MCF 10A (cell line): ENCODE results near the gene CHCHD4. TPM values are rescaled to one million over a fixed set of nuclear protein-coding genes. Genes with fewer than 3 reads are reported as not detected.

ENCODE experiments used
- BruUV-seq: library from RNA; stranded (reverse); fragments of 400-500 nt; replicated peaks from 2 replicates; lab custom pipeline; 2021; lab: Mats Ljungman, UMichigan
- CTCF ChIA-PET: fragments of 300-600 bp; sonication (Branson Sonifier 250); formaldehyde crosslinking; extraction: SDS; loops from one replicate; lab custom pipeline; 2021; ENCODE audit warnings: antibody characterized with exemption, inconsistent platforms; lab: Yijun Ruan, JAX
- POLR2A ChIA-PET: fragments of 300-600, 350-650 bp; sonication (Branson Sonifier 250); formaldehyde crosslinking; extraction: SDS; loops from one replicate; lab custom pipeline; 2020; ENCODE audit warnings: antibody characterized with exemption, inconsistent platforms; lab: Yijun Ruan, JAX
- DNase-seq: peaks from one replicate; pipeline ENCODE4 v3.0.0-alpha.2; 2018; ENCODE audit not compliant: unreplicated experiment
- H3K27ac Mint-ChIP-seq: one replicate; pipeline ENCODE4 v1.8.0; 2022; ENCODE audit warnings: mild to moderate bottlenecking, low read depth, mixed read lengths; ENCODE audit not compliant: unreplicated experiment
- H3K27me3 Mint-ChIP-seq: one replicate; pipeline ENCODE4 v1.8.0; 2022; ENCODE audit warnings: mixed read lengths; ENCODE audit not compliant: insufficient read depth, unreplicated experiment
- H3K36me3 Mint-ChIP-seq: one replicate; pipeline ENCODE4 v1.8.0; 2022; ENCODE audit warnings: mild to moderate bottlenecking, moderate library complexity, mixed read lengths; ENCODE audit not compliant: insufficient read depth, unreplicated experiment
- H3K4me1 Mint-ChIP-seq: one replicate; pipeline ENCODE4 v1.8.0; 2022; ENCODE audit warnings: mixed read lengths; ENCODE audit not compliant: insufficient read depth, unreplicated experiment
- H3K4me3 Mint-ChIP-seq: one replicate; pipeline ENCODE4 v1.8.0; 2022; ENCODE audit warnings: mild to moderate bottlenecking, moderate library complexity, mixed read lengths; ENCODE audit not compliant: unreplicated experiment
- H3K9me3 Mint-ChIP-seq: one replicate; pipeline ENCODE4 v1.8.0; 2022; ENCODE audit warnings: mixed read lengths; ENCODE audit not compliant: unreplicated experiment
- CTCF ChIP-seq: fragments of 200-600 bp; IDR thresholded peaks from one replicate; pipeline ENCODE4 v1.8.0; 2022; ENCODE audit warnings: antibody characterized with exemption, mild to moderate bottlenecking; ENCODE audit not compliant: unreplicated experiment
- intact Hi-C: fragments of 100-400 bp; cut with micrococcal nuclease; formaldehyde crosslinking; loops from 2 replicates; pipeline ENCODE4 v1.14.1; 2022
- total RNA-seq: library from RNA; stranded (reverse); gene quantifications from 2 replicates; pipeline ENCODE4 v1.2.3, GENCODE V29; 2022

CHCHD4 gene
- total RNA-seq, 1 experiment from 2014 or later = 35.0 TPM

- ChIA-PET POLR2A (interaction anchor here (0.6 to 11.5 kb wide), 5 partner anchors 13 to 1205 kb away, joined by 3 to 294 read pairs (median 7); partner anchors contain the start of genes CHCHD4, LSM3, TMEM43 and XPC), CTCF (interaction anchor here (0.6 to 1.0 kb wide), 4 partner anchors 10 to 644 kb away, joined by 3 to 4 read pairs (median 4); no protein-coding TSS in a partner anchor)
- Mint-ChIP-seq H3K4me3 (no peak overlapping the region), H3K4me1 (peaks cover 51% of the 10 kb centered on the region), H3K9me3 (no peaks in the 10 kb centered on the region), H3K27ac (peak overlapping the region; percentile 16), H3K36me3 (peaks cover 93% of the 10 kb centered on the region), H3K27me3 (no peaks in the 10 kb centered on the region)
- no TSS peak for BruUV-seq
- intact Hi-C loops = no loop called here
- no peak for TF ChIP-seq CTCF
- no peak for DNase-seq
These were observed 13.6 kb upstream of the CHCHD4 start for GRCh38 chr3:14138109-14138877.

GRCh38 chr3:14137445-14137844 lies 12.8 kb upstream of the CHCHD4 start:
- intact Hi-C loops = no loop called here
- DNase-seq = no peak
- H3K9me3 Mint-ChIP-seq = no peaks in the 10 kb centered on the region
- BruUV-seq = no TSS peak
- H3K27ac Mint-ChIP-seq = peak overlapping the region; percentile 16
- H3K4me3 Mint-ChIP-seq = no peak overlapping the region
- H3K27me3 Mint-ChIP-seq = no peaks in the 10 kb centered on the region
- ChIA-PET POLR2A (interaction anchor here (0.6 to 11.5 kb wide), 5 partner anchors 8 to 241 kb away, joined by 3 to 294 read pairs (median 7); partner anchors contain the start of genes CHCHD4, LSM3, TMEM43 and XPC), CTCF (interaction anchor here (0.6 to 0.7 kb wide), 2 partner anchors 643 to 1240 kb away, joined by 3 read pairs; no protein-coding TSS in a partner anchor)
- H3K36me3 Mint-ChIP-seq = peaks cover 96% of the 10 kb centered on the region
- no peak for TF ChIP-seq CTCF
- peaks cover 48% of the 10 kb centered on the region for H3K4me1 Mint-ChIP-seq

- TF ChIP-seq CTCF = no peak
- peak; percentile 74 for DNase-seq
- Mint-ChIP-seq H3K27ac (peak overlapping the region; percentile 67), H3K4me1 (peaks cover 44% of the 10 kb centered on the region), H3K9me3 (no peaks in the 10 kb centered on the region), H3K27me3 (no peaks in the 10 kb centered on the region), H3K36me3 (peaks cover 96% of the 10 kb centered on the region), H3K4me3 (no peak overlapping the region)
- BruUV-seq = no TSS peak
- ChIA-PET POLR2A (interaction anchor here (0.7 to 11.5 kb wide), 5 partner anchors 8 to 240 kb away, joined by 3 to 294 read pairs (median 7); partner anchors contain the start of genes CHCHD4, LSM3, TMEM43 and XPC), CTCF (interaction anchor here (0.6 to 0.7 kb wide), 2 partner anchors 643 to 1239 kb away, joined by 3 read pairs; no protein-coding TSS in a partner anchor)
- intact Hi-C loops = no loop called here
These were observed 12.3 kb upstream of the CHCHD4 start for GRCh38 chr3:14137004-14137403.

GRCh38 chr3:14135581-14135980 lies 10.9 kb upstream of the CHCHD4 start:
- no TSS peak for BruUV-seq
- H3K27me3 Mint-ChIP-seq = no peaks in the 10 kb centered on the region
- H3K4me1 Mint-ChIP-seq = peaks cover 34% of the 10 kb centered on the region
- ChIA-PET POLR2A (interaction anchor here (1.2 to 5.3 kb wide), 3 partner anchors 9 to 11 kb away, joined by 3 to 42 read pairs (median 5); partner anchors contain the start of genes CHCHD4 and TMEM43), CTCF (interaction anchor here (1.6 to 2.0 kb wide), 2 partner anchors 11 to 239 kb away, joined by 7 to 9 read pairs; partner anchors contain the start of genes CHCHD4 and TMEM43)
- H3K36me3 Mint-ChIP-seq = peaks cover 96% of the 10 kb centered on the region
- TF ChIP-seq CTCF = no peak
- intact Hi-C loops = no loop called here
- no peak overlapping the region for H3K4me3 Mint-ChIP-seq
- H3K9me3 Mint-ChIP-seq = no peaks in the 10 kb centered on the region
- no peak for DNase-seq
- H3K27ac Mint-ChIP-seq = peak overlapping the region; percentile 61
